ENCODE data around the gene CPNE2. TPM values are rescaled to one million over a fixed set of nuclear protein-coding genes. Genes with fewer than 3 reads are reported as not detected.
"Not testable (repeated sequence)": the region's sequence is repeated elsewhere in the genome, so short reads cannot be mapped to it uniquely, and the experiment has no call there.

The CPNE2 gene
- polyA plus RNA-seq, 4 donors, result 33.2 to 50.3 (median 38.2) TPM

DNA sequence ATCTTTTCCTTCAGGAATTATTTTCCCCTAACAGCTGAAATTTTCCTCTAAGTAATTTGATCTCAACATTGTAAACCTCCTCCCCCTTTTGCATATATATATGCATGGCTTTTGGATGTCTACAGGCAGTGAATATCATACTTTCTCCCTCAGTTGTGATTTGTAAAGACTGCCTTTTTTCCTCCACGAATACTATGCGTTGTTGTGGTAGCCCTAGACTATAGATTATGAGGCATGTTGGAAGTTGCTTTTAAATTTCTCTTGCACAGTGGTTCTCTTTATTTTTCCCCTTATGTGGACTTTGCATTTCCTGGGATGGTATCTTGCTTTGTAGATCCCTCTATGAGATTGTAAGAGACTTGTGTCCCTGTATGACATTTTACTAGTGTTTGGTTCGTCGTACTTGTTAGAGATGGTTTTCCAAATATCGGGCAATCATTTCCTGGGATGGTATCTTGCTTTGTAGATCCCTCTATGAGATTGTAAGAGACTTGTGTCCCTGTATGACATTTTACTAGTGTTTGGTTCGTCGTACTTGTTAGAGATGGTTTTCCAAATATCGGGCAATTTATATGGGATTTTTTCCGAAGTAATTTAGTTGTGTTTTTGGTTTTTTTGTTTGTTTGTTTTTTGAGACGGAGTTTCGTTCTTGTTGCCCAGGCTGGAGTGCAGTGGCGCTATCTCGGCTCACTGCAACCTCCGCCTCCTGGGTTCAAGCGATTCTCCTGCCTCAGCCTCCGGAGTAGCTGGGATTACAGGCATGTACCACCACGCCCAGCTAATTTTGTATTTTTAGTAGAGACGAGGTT is 95.7 kb downstream of the CPNE2 start:
- not testable (repeated sequence) for DNase-seq (ENCODE audit: low read depth in 4 of 4, low spot score in 3 of 4)

DNA sequence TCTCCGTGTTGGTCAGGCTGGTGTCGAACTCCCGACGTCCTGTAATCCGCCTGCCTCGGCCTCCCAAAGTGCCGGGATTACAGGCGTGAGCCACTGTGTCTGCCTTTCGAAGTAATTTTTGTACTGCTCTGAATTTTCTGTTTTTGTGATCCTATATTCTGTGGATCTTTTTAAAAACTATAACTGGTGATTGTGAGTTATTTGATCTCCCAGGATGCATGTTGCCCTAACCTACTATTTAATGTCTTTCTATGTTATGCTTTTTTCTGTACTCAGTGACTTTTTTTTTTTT is 96.3 kb downstream of the CPNE2 start:
- DNase-seq (ENCODE audit: low read depth in 4 of 4, low spot score in 3 of 4), result no peak

GRCh38 chr16:57189527-57189926 is 97.1 kb downstream of the CPNE2 start:
- not testable (repeated sequence) for DNase-seq (ENCODE audit: low read depth in 4 of 4, low spot score in 3 of 4)

DNA sequence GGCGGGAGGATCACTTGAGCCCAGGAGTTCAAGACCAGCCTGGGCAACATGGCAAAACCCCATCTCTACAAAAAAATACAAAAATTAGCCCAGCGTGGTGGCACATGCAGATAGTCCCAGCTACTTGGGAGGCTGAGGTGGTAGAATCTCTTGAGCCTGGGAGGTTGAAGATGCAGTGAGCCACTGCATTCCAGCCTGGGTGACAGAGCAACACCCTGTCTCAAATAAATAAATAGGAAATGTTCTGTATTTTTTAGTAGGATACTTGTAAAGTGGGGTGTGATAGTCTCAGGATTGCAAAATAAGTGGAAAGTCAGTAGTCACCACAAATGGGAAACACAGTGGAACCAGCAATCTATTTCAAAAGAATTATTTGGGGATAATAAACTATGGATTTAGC is 97.8 kb downstream of the CPNE2 start:
- no peak for DNase-seq (ENCODE audit: low read depth in 4 of 4, low spot score in 3 of 4)

DNA sequence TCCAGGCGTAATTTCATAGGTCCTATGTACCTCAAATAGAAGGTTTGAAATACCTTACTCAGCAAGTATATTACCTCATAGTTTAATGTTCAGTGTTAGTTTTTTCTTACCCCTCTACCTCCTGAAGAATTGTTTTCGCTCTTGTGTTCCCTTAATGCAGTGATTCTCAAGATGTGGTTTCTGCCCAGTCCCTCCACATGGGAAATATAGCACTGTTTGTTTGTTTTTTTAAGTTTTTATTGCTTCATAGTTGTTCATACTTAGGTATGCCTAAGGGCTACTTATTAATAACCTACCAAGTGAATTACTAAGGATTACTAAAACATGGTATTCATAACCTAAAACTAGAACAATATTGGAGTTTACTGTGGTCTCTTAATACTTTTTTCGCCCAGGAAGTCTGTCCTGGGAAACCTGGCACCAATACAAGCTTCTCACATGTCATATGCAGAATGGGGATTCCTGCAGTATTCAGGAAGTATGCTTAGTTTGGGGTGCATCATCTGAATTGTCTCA is 98.7 kb downstream of the CPNE2 start:
- no peak for DNase-seq (ENCODE audit: low read depth in 4 of 4, low spot score in 3 of 4)

DNA sequence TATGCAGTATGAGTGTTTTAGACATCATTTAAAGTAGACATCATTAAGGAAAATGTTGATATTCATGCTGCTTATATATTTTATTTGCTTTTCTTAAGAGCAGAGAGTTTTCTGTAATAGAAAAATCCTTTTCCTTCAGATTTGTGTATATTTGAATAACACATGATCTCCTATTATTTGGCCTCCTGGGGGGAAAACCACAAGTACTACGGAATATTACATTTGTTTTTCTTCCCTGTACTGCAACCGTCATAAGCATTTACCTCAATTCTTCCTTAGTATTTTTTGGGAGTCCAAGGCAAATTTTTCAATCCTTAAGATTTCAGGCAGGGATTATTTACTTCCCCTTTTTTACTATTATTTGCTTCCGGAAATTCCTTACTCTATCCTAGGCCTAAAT is 99.8 kb downstream of the CPNE2 start:
- DNase-seq (ENCODE audit: low read depth in 4 of 4, low spot score in 3 of 4), result no peak

DNA sequence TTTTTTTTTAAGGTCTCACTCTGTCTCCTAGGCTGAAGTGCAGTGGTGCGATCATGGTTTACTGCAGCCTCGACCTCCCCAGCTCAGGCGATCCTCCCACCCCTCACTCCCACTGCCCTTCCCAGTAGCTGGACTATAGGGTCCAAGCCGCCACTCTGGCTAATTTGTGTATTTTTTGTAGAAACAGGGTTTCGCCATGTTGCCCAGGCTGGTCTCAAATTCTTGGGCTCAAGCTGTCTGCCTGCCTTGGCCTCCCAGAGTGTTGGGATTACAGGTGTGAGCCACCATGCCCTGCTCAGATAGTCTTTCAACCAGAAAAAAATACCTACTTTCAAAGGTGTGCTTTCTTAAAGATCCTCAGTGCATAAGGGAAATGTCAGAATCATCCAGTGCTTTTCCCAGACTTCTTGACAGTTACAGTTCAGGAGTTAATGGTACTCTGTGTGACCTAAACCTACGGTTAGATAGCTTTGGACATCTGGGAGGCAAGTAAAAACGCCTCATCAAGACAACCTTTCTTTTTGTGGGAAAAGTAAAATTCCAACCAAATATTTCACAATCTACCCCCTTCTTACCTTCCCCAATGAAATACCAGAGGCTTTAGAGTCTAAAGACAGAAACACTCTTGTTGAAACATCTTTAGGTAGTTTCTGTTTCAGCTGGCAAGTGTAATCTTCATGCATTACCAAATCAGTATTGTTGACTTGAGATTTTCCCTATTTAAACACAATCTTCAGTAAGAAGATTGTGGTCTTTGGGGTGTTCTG is 100.5 kb downstream of the CPNE2 start:
- no peak for DNase-seq (ENCODE audit: low read depth in 4 of 4, low spot score in 3 of 4)

GRCh38 chr16:57194512-57194911 is 102.1 kb downstream of the CPNE2 start:
- DNase-seq (ENCODE audit: low read depth in 4 of 4, low spot score in 3 of 4), result no peak

DNA sequence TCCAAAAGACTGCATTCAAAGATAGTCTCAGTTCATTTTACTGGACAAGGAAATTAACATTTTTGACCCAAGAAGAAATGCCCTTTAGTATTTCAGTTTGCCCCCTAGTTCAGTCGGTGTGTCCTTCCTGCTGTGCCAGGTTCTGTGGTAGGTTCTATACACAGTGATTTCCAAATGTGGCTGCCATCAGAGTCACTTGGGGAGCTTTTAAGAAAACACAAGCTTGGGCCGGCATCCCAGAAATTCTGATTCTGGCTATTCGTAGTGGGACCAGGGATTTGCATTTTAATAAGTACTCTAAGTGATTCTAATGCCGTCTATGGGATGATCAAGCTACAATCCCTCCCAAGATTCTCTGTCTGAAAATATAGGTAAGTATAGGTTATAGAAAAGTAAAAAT is 103.9 kb downstream of the CPNE2 start:
- DNase-seq (ENCODE audit: low read depth in 4 of 4, low spot score in 3 of 4), result no peak

DNA sequence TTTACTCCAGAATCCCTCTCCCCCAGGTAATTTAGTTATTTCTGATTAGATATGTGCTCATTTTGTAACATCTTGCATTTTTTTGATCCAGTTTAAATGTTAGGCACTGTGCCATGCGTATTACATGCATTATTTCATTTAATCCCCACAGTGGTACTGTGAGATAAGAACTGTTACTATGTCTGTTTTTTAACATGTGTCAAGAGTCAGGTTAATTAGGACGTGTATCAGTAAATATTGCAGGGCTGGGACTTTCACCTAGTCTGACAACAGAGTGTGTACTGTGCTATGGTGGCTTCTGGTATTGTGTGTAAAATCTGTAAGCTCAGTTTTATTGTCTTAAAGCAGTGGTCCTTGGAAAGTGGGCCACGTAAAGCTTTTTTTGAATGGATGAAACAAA is 104.4 kb downstream of the CPNE2 start:
- no peak for DNase-seq (ENCODE audit: low read depth in 4 of 4, low spot score in 3 of 4)

Other genes with a start within 250 kb of the CPNE2 start
- gene SLC12A3, start 227.4 kb upstream of the CPNE2 start, polyA plus RNA-seq (ENCODE audit: insufficient read length in 4 of 4), result 10 to 100 TPM in 3 of 4 donors, 1 to 10 TPM in 1; 1.3 to 37.8 (median 35.0) TPM
- 100 to 1,000 TPM; 120 to 241 (median 132) TPM for gene HERPUD1, start 160.4 kb upstream of the CPNE2 start, polyA plus RNA-seq (ENCODE audit: insufficient read length in 4 of 4)
- gene CETP, start 130.6 kb upstream of the CPNE2 start, polyA plus RNA-seq (ENCODE audit: insufficient read length in 4 of 4), result 10 to 100 TPM in 3 of 4 donors, 1 to 10 TPM in 1; 7.3 to 13.4 (median 11.4) TPM
- 1 to 10 TPM; 2.3 to 3.9 (median 3.1) TPM for gene NLRC5, start 103.0 kb upstream of the CPNE2 start, polyA plus RNA-seq (ENCODE audit: insufficient read length in 4 of 4)
- 100 to 1,000 TPM in 3 of 4 donors, 10 to 100 TPM in 1; 78.3 to 124 (median 120) TPM for gene PSME3IP1, start 93.5 kb downstream of the CPNE2 start, polyA plus RNA-seq (ENCODE audit: insufficient read length in 4 of 4)
- 10 to 100 TPM; 36.0 to 52.2 (median 48.9) TPM for gene RSPRY1, start 93.7 kb downstream of the CPNE2 start, polyA plus RNA-seq (ENCODE audit: insufficient read length in 4 of 4)
- 100 to 1,000 TPM in 1 of 4 donors, 10 to 100 TPM in 3; 68.2 to 101 (median 87.3) TPM for gene ARL2BP, start 152.7 kb downstream of the CPNE2 start, polyA plus RNA-seq (ENCODE audit: insufficient read length in 4 of 4)
- 10 to 100 TPM in 3 of 4 donors, 1 to 10 TPM in 1; 2.0 to 31.9 (median 17.8) TPM for gene PLLP, start 192.1 kb downstream of the CPNE2 start, polyA plus RNA-seq (ENCODE audit: insufficient read length in 4 of 4)